ENCODE data around the gene B4GALT6.
"Not testable (repeated sequence)": the region's sequence is repeated elsewhere in the genome, so short reads cannot be mapped to it uniquely, and the experiment has no call there.

Gene B4GALT6

GRCh38 chr18:31684279-31685096, at the start of gene B4GALT6:
Gene B4GALT6, minus strand, starts transcription at chr18:31684581. Its CDS starts 155 bp downstream, at chr18:31684426.
- peak; percentile 62 for DNase-seq

- no peak for DNase-seq
Measured at GRCh38 chr18:31731628-31732027, 47.2 kb upstream of the B4GALT6 start.

- not testable (repeated sequence) for DNase-seq
Measured at GRCh38 chr18:31729196-31729595, 44.8 kb upstream of the B4GALT6 start.

GRCh38 chr18:31723990-31724711, 39.8 kb upstream of the B4GALT6 start:
- no peak for DNase-seq

GRCh38 chr18:31723639-31723989, 39.2 kb upstream of the B4GALT6 start:
- no peak for DNase-seq

- DNase-seq, result peak; percentile 88
Measured at GRCh38 chr18:31722369-31722957, 38.1 kb upstream of the B4GALT6 start.

- DNase-seq, result no peak
Measured at GRCh38 chr18:31721601-31722000, 37.2 kb upstream of the B4GALT6 start.

- DNase-seq, result no peak
Measured at GRCh38 chr18:31720867-31721266, 36.5 kb upstream of the B4GALT6 start.

GRCh38 chr18:31719363-31720006, 35.1 kb upstream of the B4GALT6 start:
- no peak for DNase-seq

- no peak for DNase-seq
Measured at GRCh38 chr18:31718386-31718785, 34.0 kb upstream of the B4GALT6 start.

- no peak for DNase-seq
Measured at GRCh38 chr18:31716362-31716761, 32.0 kb upstream of the B4GALT6 start.

- DNase-seq, result no peak
Measured at GRCh38 chr18:31711365-31712172, 27.2 kb upstream of the B4GALT6 start.

- DNase-seq, result no peak
Measured at GRCh38 chr18:31710826-31711225, 26.4 kb upstream of the B4GALT6 start.

GRCh38 chr18:31707815-31708214, 23.4 kb upstream of the B4GALT6 start:
- no peak for DNase-seq

- no peak for DNase-seq
Measured at GRCh38 chr18:31702449-31702848, 18.1 kb upstream of the B4GALT6 start.

GRCh38 chr18:31701744-31702143, 17.4 kb upstream of the B4GALT6 start:
- no peak for DNase-seq

GRCh38 chr18:31700990-31701389, 16.6 kb upstream of the B4GALT6 start:
- DNase-seq, result no peak

- DNase-seq, result no peak
Measured at GRCh38 chr18:31697351-31698298, 13.2 kb upstream of the B4GALT6 start.

GRCh38 chr18:31695989-31696388, 11.6 kb upstream of the B4GALT6 start:
- DNase-seq, result no peak

GRCh38 chr18:31694297-31694696, 9.9 kb upstream of the B4GALT6 start:
- DNase-seq, result no peak

- no peak for DNase-seq
Measured at GRCh38 chr18:31688606-31689005, 4.2 kb upstream of the B4GALT6 start.
